Right lobe of liver (tissue), 4 donors: ENCODE data around the gene CD48.
"Not testable (repeated sequence)": the region's sequence is repeated elsewhere in the genome, so short reads cannot be mapped to it uniquely, and the experiment has no call there.

Experiments
- POLR2A ChIP-seq: fragments of 450-650 bp; IDR thresholded peaks from one replicate; pipeline ENCODE4 v1.6.1; 2017; ENCODE audit warnings: antibody characterized with exemption, mild to moderate bottlenecking
- TF ChIP-seq, protein P1 (sequence below), 4 donors: fragments of 200-600 bp in 3 of 4; fragments of 450-650 bp in 1 of 4; IDR thresholded peaks; one replicate each; pipeline versions ENCODE4 v1.5.1 to v1.8.0; 2016 to 2022; ENCODE audit warnings: antibody characterized with exemption in 4 of 4, mild to moderate bottlenecking in 2 of 4
- donor health status: DM: no; HTN: no; CAD: no.
- donor health status: DM: no; HTN: no; CAD: no.
- donor health status: DM: no; HTN: yes; CAD: no.

GRCh38 chr1:160692390-160692789, 19.2 kb downstream of the CD48 start:
- TF ChIP-seq, protein P1, sequence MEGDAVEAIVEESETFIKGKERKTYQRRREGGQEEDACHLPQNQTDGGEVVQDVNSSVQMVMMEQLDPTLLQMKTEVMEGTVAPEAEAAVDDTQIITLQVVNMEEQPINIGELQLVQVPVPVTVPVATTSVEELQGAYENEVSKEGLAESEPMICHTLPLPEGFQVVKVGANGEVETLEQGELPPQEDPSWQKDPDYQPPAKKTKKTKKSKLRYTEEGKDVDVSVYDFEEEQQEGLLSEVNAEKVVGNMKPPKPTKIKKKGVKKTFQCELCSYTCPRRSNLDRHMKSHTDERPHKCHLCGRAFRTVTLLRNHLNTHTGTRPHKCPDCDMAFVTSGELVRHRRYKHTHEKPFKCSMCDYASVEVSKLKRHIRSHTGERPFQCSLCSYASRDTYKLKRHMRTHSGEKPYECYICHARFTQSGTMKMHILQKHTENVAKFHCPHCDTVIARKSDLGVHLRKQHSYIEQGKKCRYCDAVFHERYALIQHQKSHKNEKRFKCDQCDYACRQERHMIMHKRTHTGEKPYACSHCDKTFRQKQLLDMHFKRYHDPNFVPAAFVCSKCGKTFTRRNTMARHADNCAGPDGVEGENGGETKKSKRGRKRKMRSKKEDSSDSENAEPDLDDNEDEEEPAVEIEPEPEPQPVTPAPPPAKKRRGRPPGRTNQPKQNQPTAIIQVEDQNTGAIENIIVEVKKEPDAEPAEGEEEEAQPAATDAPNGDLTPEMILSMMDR (IDR thresholded peaks at IDR 0.05), result peak in 3 of 4 donors; percentile 9 to 23 (median 15)
- TF ChIP-seq POLR2A, result not testable (repeated sequence)
